ENCODE data around the gene BCAP31.

BCAP31 gene

GRCh38 chrX:153728951-153729631 lies 4.9 kb upstream of the BCAP31 start:
- TF ChIP-seq, protein P1, sequence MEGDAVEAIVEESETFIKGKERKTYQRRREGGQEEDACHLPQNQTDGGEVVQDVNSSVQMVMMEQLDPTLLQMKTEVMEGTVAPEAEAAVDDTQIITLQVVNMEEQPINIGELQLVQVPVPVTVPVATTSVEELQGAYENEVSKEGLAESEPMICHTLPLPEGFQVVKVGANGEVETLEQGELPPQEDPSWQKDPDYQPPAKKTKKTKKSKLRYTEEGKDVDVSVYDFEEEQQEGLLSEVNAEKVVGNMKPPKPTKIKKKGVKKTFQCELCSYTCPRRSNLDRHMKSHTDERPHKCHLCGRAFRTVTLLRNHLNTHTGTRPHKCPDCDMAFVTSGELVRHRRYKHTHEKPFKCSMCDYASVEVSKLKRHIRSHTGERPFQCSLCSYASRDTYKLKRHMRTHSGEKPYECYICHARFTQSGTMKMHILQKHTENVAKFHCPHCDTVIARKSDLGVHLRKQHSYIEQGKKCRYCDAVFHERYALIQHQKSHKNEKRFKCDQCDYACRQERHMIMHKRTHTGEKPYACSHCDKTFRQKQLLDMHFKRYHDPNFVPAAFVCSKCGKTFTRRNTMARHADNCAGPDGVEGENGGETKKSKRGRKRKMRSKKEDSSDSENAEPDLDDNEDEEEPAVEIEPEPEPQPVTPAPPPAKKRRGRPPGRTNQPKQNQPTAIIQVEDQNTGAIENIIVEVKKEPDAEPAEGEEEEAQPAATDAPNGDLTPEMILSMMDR (conservative IDR thresholded peaks at IDR 0.05; ENCODE audit: low read length) = no peak
- no peak for DNase-seq (ENCODE audit: low read depth)
- H3K4me3 ChIP-seq (ENCODE audit: low read length) = no peak overlapping the region

GRCh38 chrX:153728095-153728494 lies 3.9 kb upstream of the BCAP31 start:
- DNase-seq (ENCODE audit: low read depth) = no peak
- no peak overlapping the region for H3K4me3 ChIP-seq (ENCODE audit: low read length)
- TF ChIP-seq, protein P1 (conservative IDR thresholded peaks at IDR 0.05; ENCODE audit: low read length) = no peak

- DNase-seq (ENCODE audit: low read depth) = peak; percentile 40
- TF ChIP-seq, protein P1 (conservative IDR thresholded peaks at IDR 0.05; ENCODE audit: low read length) = no peak
- peak overlapping the region; percentile 43 for H3K4me3 ChIP-seq (ENCODE audit: low read length)
These were observed 3.1 kb upstream of the BCAP31 start for GRCh38 chrX:153727123-153727931.

GRCh38 chrX:153726286-153727122 lies 2.3 kb upstream of the BCAP31 start:
- peak overlapping the region; percentile 43 for H3K4me3 ChIP-seq (ENCODE audit: low read length)
- peak; percentile 25 for DNase-seq (ENCODE audit: low read depth)
- TF ChIP-seq, protein P1 (conservative IDR thresholded peaks at IDR 0.05; ENCODE audit: low read length) = no peak; the same call in 1 of the 2 replicates

GRCh38 chrX:153725832-153726285 lies 1.7 kb upstream of the BCAP31 start:
- H3K4me3 ChIP-seq (ENCODE audit: low read length) = peak overlapping the region; percentile 43
- TF ChIP-seq, protein P1 (conservative IDR thresholded peaks at IDR 0.05; ENCODE audit: low read length) = no peak
- no peak for DNase-seq (ENCODE audit: low read depth)

GRCh38 chrX:153725039-153725831 lies 1.0 kb upstream of the BCAP31 start:
- TF ChIP-seq, protein P1 (conservative IDR thresholded peaks at IDR 0.05; ENCODE audit: low read length) = no peak
- DNase-seq (ENCODE audit: low read depth) = no peak
- H3K4me3 ChIP-seq (ENCODE audit: low read length) = peak overlapping the region; percentile 57
